Neural cell (in vitro differentiated cells): ENCODE data around the gene SASH3.

Experiments
- CTCF ChIP-seq: fragments of 450-650 bp; IDR thresholded peaks from 2 replicates; pipeline ENCODE4 v1.5.1; 2014; ENCODE audit warnings: antibody characterized with exemption, mild to moderate bottlenecking, moderate library complexity; ENCODE audit not compliant: poor library complexity, severe bottlenecking
- POLR2AphosphoS5 ChIP-seq: IDR thresholded peaks from 2 replicates; pipeline ENCODE4 v1.6.1; 2012
- RAD21 ChIP-seq: fragments of 450-650 bp; conservative IDR thresholded peaks from 2 replicates; pipeline ENCODE4 v1.6.1; 2014; ENCODE audit warnings: antibody characterized with exemption, mild to moderate bottlenecking, moderate library complexity
- REST ChIP-seq: IDR thresholded peaks from 2 replicates; pipeline ENCODE4 v1.6.1; 2012; ENCODE audit warnings: borderline replicate concordance
- SMC3 ChIP-seq: fragments of 450-650 bp; conservative IDR thresholded peaks from 2 replicates; pipeline ENCODE4 v1.6.1; 2014; ENCODE audit warnings: antibody characterized with exemption, mild to moderate bottlenecking, moderate library complexity; ENCODE audit not compliant: poor library complexity
- TAF1 ChIP-seq: IDR thresholded peaks from 2 replicates; pipeline ENCODE4 v1.6.1; 2012; ENCODE audit warnings: low read depth

GRCh38 chrX:129739578-129739977, 40.2 kb upstream of the SASH3 start:
- no peak for TF ChIP-seq CTCF
- TF ChIP-seq POLR2AphosphoS5 = no peak
- no peak for TF ChIP-seq REST
- TF ChIP-seq SMC3 = no peak
- TF ChIP-seq RAD21 = no peak
- no peak for TF ChIP-seq TAF1
